ENCODE measurements around the gene FIBCD1.
"Not testable (repeated sequence)": the region's sequence is repeated elsewhere in the genome, so short reads cannot be mapped to it uniquely, and the experiment has no call there.

The FIBCD1 gene

DNA sequence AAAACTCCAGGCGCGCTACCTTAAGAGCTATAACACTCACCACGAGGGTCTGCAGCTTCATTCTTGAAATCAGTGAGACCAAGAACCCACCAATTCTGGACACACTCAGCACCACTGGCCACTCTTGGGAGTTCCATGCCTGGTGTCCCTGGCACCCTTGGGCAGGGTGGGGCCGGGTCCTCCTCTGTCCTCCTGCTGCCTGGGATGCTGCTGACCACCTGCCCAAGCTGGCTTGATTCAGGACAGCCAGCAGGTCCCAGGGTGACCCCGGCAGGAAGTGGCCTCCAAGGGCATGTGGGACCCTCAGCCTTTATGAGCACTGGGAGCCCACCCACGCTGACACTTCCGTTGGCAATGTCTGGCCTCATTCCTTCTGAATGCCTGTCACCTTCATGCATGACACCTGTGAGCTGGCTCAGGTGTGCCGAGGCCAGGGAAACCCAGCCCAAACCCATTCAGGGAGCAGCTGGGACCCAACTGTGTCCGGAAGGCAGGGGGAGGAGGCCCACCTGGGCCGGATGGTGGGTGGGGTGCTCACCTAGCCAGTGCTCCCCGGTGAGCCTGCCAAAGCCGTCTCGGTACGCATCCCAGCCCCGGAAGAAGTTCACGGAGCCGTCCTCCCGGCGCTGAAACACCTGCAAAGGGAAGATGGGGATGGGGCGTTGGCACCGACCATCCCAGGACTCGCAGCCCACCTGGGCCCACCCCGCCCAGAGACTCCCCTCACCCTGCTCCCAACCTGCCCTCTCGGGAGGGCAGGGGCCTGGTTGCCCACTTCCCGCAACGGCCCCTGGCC is 27.6 kb downstream of the FIBCD1 start:
- TF ChIP-seq, protein P1, sequence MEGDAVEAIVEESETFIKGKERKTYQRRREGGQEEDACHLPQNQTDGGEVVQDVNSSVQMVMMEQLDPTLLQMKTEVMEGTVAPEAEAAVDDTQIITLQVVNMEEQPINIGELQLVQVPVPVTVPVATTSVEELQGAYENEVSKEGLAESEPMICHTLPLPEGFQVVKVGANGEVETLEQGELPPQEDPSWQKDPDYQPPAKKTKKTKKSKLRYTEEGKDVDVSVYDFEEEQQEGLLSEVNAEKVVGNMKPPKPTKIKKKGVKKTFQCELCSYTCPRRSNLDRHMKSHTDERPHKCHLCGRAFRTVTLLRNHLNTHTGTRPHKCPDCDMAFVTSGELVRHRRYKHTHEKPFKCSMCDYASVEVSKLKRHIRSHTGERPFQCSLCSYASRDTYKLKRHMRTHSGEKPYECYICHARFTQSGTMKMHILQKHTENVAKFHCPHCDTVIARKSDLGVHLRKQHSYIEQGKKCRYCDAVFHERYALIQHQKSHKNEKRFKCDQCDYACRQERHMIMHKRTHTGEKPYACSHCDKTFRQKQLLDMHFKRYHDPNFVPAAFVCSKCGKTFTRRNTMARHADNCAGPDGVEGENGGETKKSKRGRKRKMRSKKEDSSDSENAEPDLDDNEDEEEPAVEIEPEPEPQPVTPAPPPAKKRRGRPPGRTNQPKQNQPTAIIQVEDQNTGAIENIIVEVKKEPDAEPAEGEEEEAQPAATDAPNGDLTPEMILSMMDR (IDR thresholded peaks at IDR 0.05; ENCODE audit: extremely low read depth, missing control alignments) = no peak
- no peak for DNase-seq (ENCODE audit: low spot score)

- DNase-seq (ENCODE audit: low spot score) = not testable (repeated sequence)
These were observed 28.4 kb downstream of the FIBCD1 start for GRCh38 chr9:130910670-130911069.

- DNase-seq (ENCODE audit: low spot score) = not testable (repeated sequence)
These were observed 29.0 kb downstream of the FIBCD1 start for GRCh38 chr9:130910041-130910440.

- DNase-seq (ENCODE audit: low spot score) = no peak
- TF ChIP-seq, protein P1 (IDR thresholded peaks at IDR 0.05; ENCODE audit: extremely low read depth, missing control alignments) = no peak
These were observed 30.1 kb downstream of the FIBCD1 start for GRCh38 chr9:130908878-130909355.

- no peak for DNase-seq (ENCODE audit: low spot score)
- TF ChIP-seq, protein P1 (IDR thresholded peaks at IDR 0.05; ENCODE audit: extremely low read depth, missing control alignments) = no peak
These were observed 30.7 kb downstream of the FIBCD1 start for GRCh38 chr9:130908146-130908877.

DNA sequence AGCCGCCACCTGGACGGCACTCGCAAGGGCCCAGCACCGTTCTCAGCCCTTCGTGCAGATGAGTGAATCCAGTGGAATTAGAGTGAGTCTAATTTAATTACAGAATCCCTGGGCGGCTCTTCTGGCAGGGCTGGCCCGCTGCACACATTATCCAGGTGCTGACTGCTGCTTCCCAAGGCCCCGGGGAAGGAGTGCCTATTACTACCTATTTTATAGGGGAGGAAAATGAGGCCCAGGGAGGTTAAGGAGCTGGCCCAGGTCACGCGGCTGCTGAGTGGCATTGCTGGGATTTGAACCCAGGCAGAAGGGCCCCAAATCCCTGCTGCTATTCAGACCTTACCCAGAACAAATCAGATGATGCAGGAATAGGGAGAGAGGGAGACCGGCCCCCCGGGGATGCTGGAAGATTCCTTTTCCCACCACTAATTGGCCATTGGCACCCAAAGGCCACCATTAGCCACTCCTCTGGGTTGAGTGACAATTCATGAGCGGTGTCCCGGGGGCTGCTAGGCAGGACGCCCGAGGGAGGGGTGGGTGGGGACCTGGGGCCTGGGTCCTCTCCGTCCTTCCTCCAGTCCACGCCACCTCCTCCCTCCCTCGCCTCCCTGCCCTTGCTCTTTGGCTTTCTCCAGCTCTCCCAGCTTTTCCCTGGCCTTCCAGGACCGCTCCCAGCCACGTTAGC is 32.2 kb downstream of the FIBCD1 start:
- TF ChIP-seq, protein P1 (IDR thresholded peaks at IDR 0.05; ENCODE audit: extremely low read depth, missing control alignments) = no peak

GRCh38 chr9:130905902-130906734 is 32.9 kb downstream of the FIBCD1 start:
- TF ChIP-seq, protein P1 (IDR thresholded peaks at IDR 0.05; ENCODE audit: extremely low read depth, missing control alignments) = no peak
- DNase-seq (ENCODE audit: low spot score) = no peak

More for the DNA sequence above, 32.2 kb downstream of the FIBCD1 start:
- no peak for DNase-seq (ENCODE audit: low spot score)
